GM23248 (cell line): ENCODE results near the gene SRCIN1.

Experiments
- EZH2 ChIP-seq: fragments of 200-600 bp; sonication (generic); IDR thresholded peaks from 2 replicates; pipeline ENCODE4 v1.6.1; 2018; ENCODE audit warnings: antibody characterized with exemption, mild to moderate bottlenecking; ENCODE audit not compliant: insufficient read depth, poor library complexity, severe bottlenecking
- EZH2phosphoT487 ChIP-seq: fragments of 200-600 bp; sonication (generic); IDR thresholded peaks from 2 replicates; pipeline ENCODE4 v1.6.1; 2018; ENCODE audit warnings: antibody characterized with exemption, moderate library complexity, mild to moderate bottlenecking, low read depth; ENCODE audit not compliant: insufficient read depth

GRCh38 chr17:38617074-38617860, 11.5 kb upstream of the SRCIN1 start:
- TF ChIP-seq EZH2phosphoT487 (no peak), EZH2 (no peak)
